SK-N-SH treated with all-trans-retinoic acid at 6 μM for 48 hours (cell line): ENCODE results near the gene LRRC74B.
"Not testable (repeated sequence)": the region's sequence is repeated elsewhere in the genome, so short reads cannot be mapped to it uniquely, and the experiment has no call there.

Experiments used
- ATAC-seq: fragments of 200-7000 bp; cut with Tn5 transposase; 3 replicates; pipeline ENCODE4 v1.9.1; 2020; ENCODE audit warnings: mild to moderate bottlenecking, moderate library complexity
- ARNTL ChIP-seq: fragments of 450-650 bp; formaldehyde crosslinking; IDR thresholded peaks from 2 replicates; pipeline ENCODE4 v1.5.0; 2020; ENCODE audit warnings: low read depth, mild to moderate bottlenecking, moderate library complexity, borderline replicate concordance
- BACH2 ChIP-seq: fragments of 250-450 bp; sonication (Bioruptor Pico); IDR thresholded peaks from 2 replicates; pipeline ENCODE4 v1.9.0; 2021; ENCODE audit warnings: mild to moderate bottlenecking, borderline replicate concordance
- CREB5 ChIP-seq: fragments of 250-450 bp; sonication (Bioruptor Pico); IDR thresholded peaks from 2 replicates; pipeline ENCODE4 v1.5.1; 2020; ENCODE audit warnings: low read depth, mild to moderate bottlenecking, moderate library complexity
- CSDC2 ChIP-seq: fragments of 250-450 bp; sonication (Bioruptor Pico); IDR thresholded peaks from 2 replicates; pipeline ENCODE4 v1.5.0; 2020; ENCODE audit warnings: mild to moderate bottlenecking, moderate library complexity
- CSRNP3 ChIP-seq: fragments of 250-450 bp; sonication (Bioruptor Pico); IDR thresholded peaks from 2 replicates; pipeline ENCODE4 v1.5.1; 2021; ENCODE audit warnings: mild to moderate bottlenecking, moderate library complexity
- ESRRG ChIP-seq: fragments of 250-450 bp; sonication (Bioruptor Pico); IDR thresholded peaks from 2 replicates; pipeline ENCODE4 v1.6.1; 2021; ENCODE audit warnings: mild to moderate bottlenecking
- GLIS3 ChIP-seq: fragments of 250-450 bp; sonication (Bioruptor Pico); IDR thresholded peaks from 2 replicates; pipeline ENCODE4 v1.5.0; 2020; ENCODE audit warnings: mild to moderate bottlenecking, moderate library complexity
- ISL1 ChIP-seq: fragments of 250-450 bp; sonication (Bioruptor Pico); IDR thresholded peaks from 2 replicates; pipeline ENCODE4 v2.1.2; 2022; ENCODE audit warnings: mild to moderate bottlenecking, moderate library complexity
- OSR1 ChIP-seq: fragments of 250-450 bp; sonication (Bioruptor Pico); IDR thresholded peaks from 2 replicates; pipeline ENCODE4 v1.8.0; 2022; ENCODE audit warnings: moderate library complexity, mild to moderate bottlenecking, inconsistent platforms
- PATZ1 ChIP-seq: fragments of 250-450 bp; sonication (Bioruptor Pico); IDR thresholded peaks from 2 replicates; pipeline ENCODE4 v1.8.0; 2020; ENCODE audit warnings: mild to moderate bottlenecking, moderate library complexity, borderline replicate concordance
- POU6F1 ChIP-seq: fragments of 250-450 bp; sonication (Bioruptor Pico); IDR thresholded peaks from 2 replicates; pipeline ENCODE4 v1.8.0; 2021; ENCODE audit warnings: low read depth, mild to moderate bottlenecking, moderate library complexity, borderline replicate concordance
- PPARA ChIP-seq: fragments of 250-450 bp; sonication (Bioruptor Pico); IDR thresholded peaks from 2 replicates; pipeline ENCODE4 v1.5.0; 2020; ENCODE audit warnings: mild to moderate bottlenecking, borderline replicate concordance
- RARB ChIP-seq: fragments of 250-450 bp; sonication (Bioruptor Pico); IDR thresholded peaks from 2 replicates; pipeline ENCODE4 v1.8.0; 2021; ENCODE audit warnings: mild to moderate bottlenecking, moderate library complexity
- SNAI2 ChIP-seq: fragments of 250-450 bp; sonication (Bioruptor Pico); IDR thresholded peaks from 2 replicates; pipeline ENCODE4 v1.5.0; 2020; ENCODE audit warnings: mild to moderate bottlenecking, moderate library complexity
- TCF4 ChIP-seq: fragments of 250-450 bp; sonication (Bioruptor Pico); IDR thresholded peaks from 2 replicates; pipeline ENCODE4 v1.8.0; 2021; ENCODE audit warnings: mild to moderate bottlenecking, moderate library complexity, borderline replicate concordance
- TOX ChIP-seq: fragments of 250-450 bp; sonication (Bioruptor Pico); IDR thresholded peaks from 2 replicates; pipeline ENCODE4 v1.8.0; 2021; ENCODE audit warnings: mild to moderate bottlenecking, moderate library complexity, borderline replicate concordance
- ZC3H10 ChIP-seq: fragments of 250-450 bp; sonication (Bioruptor Pico); IDR thresholded peaks from 2 replicates; pipeline ENCODE4 v1.5.1; 2021; ENCODE audit warnings: mild to moderate bottlenecking, moderate library complexity
- ZFP3 ChIP-seq: fragments of 250-450 bp; sonication (Bioruptor Pico); IDR thresholded peaks from 2 replicates; pipeline ENCODE4 v1.5.0; 2020; ENCODE audit warnings: mild to moderate bottlenecking, moderate library complexity
- ZNF565 ChIP-seq: fragments of 450-650 bp; formaldehyde crosslinking; conservative IDR thresholded peaks from 2 replicates; pipeline ENCODE4 v1.5.0; 2020; ENCODE audit warnings: low read depth, mild to moderate bottlenecking, moderate library complexity
- ZNF70 ChIP-seq: fragments of 450-650 bp; formaldehyde crosslinking; IDR thresholded peaks from 2 replicates; pipeline ENCODE4 v1.5.0; 2020; ENCODE audit warnings: mild to moderate bottlenecking, moderate library complexity
- ZNF8 ChIP-seq: fragments of 450-650 bp; formaldehyde crosslinking; IDR thresholded peaks from 2 replicates; pipeline ENCODE4 v1.5.0; 2020; ENCODE audit warnings: mild to moderate bottlenecking, moderate library complexity

The LRRC74B gene

GRCh38 chr22:21043860-21044535 lies 1.7 kb upstream of the LRRC74B start:
- ATAC-seq = no peak
- TF ChIP-seq ZNF8 = no peak
- TF ChIP-seq SNAI2 (CRISPR knock-in tag) = no peak
- TF ChIP-seq ZFP3 (CRISPR knock-in tag) = peak; percentile 91

GRCh38 chr22:21044931-21045584 lies 688 bp upstream of the LRRC74B start:
- peak; percentile 74 for ATAC-seq
- TF ChIP-seq GLIS3 (CRISPR knock-in tag) (no peak), ZC3H10 (CRISPR knock-in tag) (no peak), OSR1 (CRISPR knock-in tag) (no peak), ESRRG (no peak), ZFP3 (CRISPR knock-in tag) (no peak), PPARA (CRISPR knock-in tag) (no peak), ZNF70 (CRISPR knock-in tag) (no peak), CREB5 (no peak), TOX (CRISPR knock-in tag) (no peak)

- no peak for ATAC-seq
- TF ChIP-seq ZNF565 (CRISPR knock-in tag) = no peak
Observed at GRCh38 chr22:21047035-21047661, 1.4 kb downstream of the LRRC74B start.

- no peak for ATAC-seq
- TF ChIP-seq CSRNP3 (CRISPR knock-in tag) = no peak
- TF ChIP-seq GLIS3 (CRISPR knock-in tag) = no peak
- no peak for TF ChIP-seq BACH2
- no peak for TF ChIP-seq POU6F1 (CRISPR knock-in tag)
- TF ChIP-seq ZFP3 (CRISPR knock-in tag) = no peak
- no peak for TF ChIP-seq RARB (CRISPR knock-in tag)
- TF ChIP-seq ARNTL (CRISPR knock-in tag) = no peak
- no peak for TF ChIP-seq CSDC2 (CRISPR knock-in tag)
- TF ChIP-seq ESRRG = no peak
- no peak for TF ChIP-seq TOX (CRISPR knock-in tag)
- no peak for TF ChIP-seq ISL1 (CRISPR knock-in tag)
- TF ChIP-seq PPARA (CRISPR knock-in tag) = no peak
- no peak for TF ChIP-seq PATZ1 (CRISPR knock-in tag)
- TF ChIP-seq OSR1 (CRISPR knock-in tag) = no peak
- TF ChIP-seq CREB5 = no peak
- TF ChIP-seq ZNF8 = no peak
- TF ChIP-seq TCF4 (CRISPR knock-in tag) = no peak
Observed at GRCh38 chr22:21047730-21048129, 2.0 kb downstream of the LRRC74B start.

GRCh38 chr22:21048448-21048847 lies 2.7 kb downstream of the LRRC74B start:
- ATAC-seq = not testable (repeated sequence)

- not testable (repeated sequence) for ATAC-seq
Observed at GRCh38 chr22:21048965-21049364, 3.2 kb downstream of the LRRC74B start.
